DOHH2 (cell line): ENCODE data around the gene PYGO1.
A peak's percentile ranks its signal among the peaks of the same experiment; 100 is the strongest.
"Not testable (repeated sequence)": the region's sequence is repeated elsewhere in the genome, so short reads cannot be mapped to it uniquely, and the experiment has no call there.

Experiments
- H3F3A ChIP-seq: fragments of 200-600 bp; sonication (generic), shearing (Covaris generic); 2 replicates; pipeline ENCODE4 v1.6.0; 2016; ENCODE audit warnings: antibody characterized with exemption, mild to moderate bottlenecking; ENCODE audit not compliant: control insufficient read depth, insufficient read depth
- H3K27ac ChIP-seq: fragments of 200-600 bp; sonication (generic); 2 replicates; pipeline ENCODE4 v1.5.1; 2014; ENCODE audit warnings: low read depth, mild to moderate bottlenecking, low read length, moderate library complexity
- H3K27me3 ChIP-seq: fragments of 200-600 bp; sonication (generic); 2 replicates; pipeline ENCODE4 v1.6.1; 2014; ENCODE audit warnings: mild to moderate bottlenecking, low read length, mixed read lengths; ENCODE audit not compliant: control insufficient read depth
- H3K36me3 ChIP-seq: fragments of 200-600 bp; sonication (generic); 2 replicates; pipeline ENCODE4 v1.6.1; 2014; ENCODE audit warnings: mild to moderate bottlenecking, low read length, moderate library complexity, mixed read lengths; ENCODE audit not compliant: control insufficient read depth
- H3K4me1 ChIP-seq: fragments of 200-600 bp; sonication (generic); 2 replicates; pipeline ENCODE4 v1.6.1; 2014; ENCODE audit warnings: mild to moderate bottlenecking, low read length, mixed read lengths; ENCODE audit not compliant: control insufficient read depth
- H3K4me2 ChIP-seq: fragments of 200-600 bp; sonication (generic); 2 replicates; pipeline ENCODE4 v1.6.0; 2014; ENCODE audit warnings: mild to moderate bottlenecking, low read length, moderate library complexity
- H3K4me3 ChIP-seq: fragments of 200-600 bp; sonication (generic); 2 replicates; pipeline ENCODE4 v1.5.1; 2014; ENCODE audit warnings: mild to moderate bottlenecking, low read length, mixed read lengths
- H3K79me2 ChIP-seq: fragments of 200-600 bp; sonication (generic); 2 replicates; pipeline ENCODE4 v1.6.1; 2014; ENCODE audit warnings: mild to moderate bottlenecking, low read length, mixed read lengths; ENCODE audit not compliant: control insufficient read depth
- H3K9me2 ChIP-seq: fragments of 200-600 bp; sonication (generic); replicated peaks from 2 replicates; pipeline ENCODE4 v1.6.1; 2014; ENCODE audit warnings: mild to moderate bottlenecking, low read length, mixed read lengths; ENCODE audit not compliant: control insufficient read depth
- H3K9me3 ChIP-seq: fragments of 200-600 bp; sonication (generic); 2 replicates; pipeline ENCODE4 v1.6.1; 2014; ENCODE audit warnings: antibody characterized with exemption, low read length, mixed read lengths; ENCODE audit not compliant: control insufficient read depth, insufficient read depth
- H4K20me1 ChIP-seq: fragments of 200-600 bp; sonication (generic); 2 replicates; pipeline ENCODE4 v1.6.0; 2014; ENCODE audit warnings: low read depth, mild to moderate bottlenecking, antibody characterized with exemption, low read length, moderate library complexity; ENCODE audit not compliant: control insufficient read depth, insufficient read depth
- EZH2phosphoT487 ChIP-seq: fragments of 200-600 bp; sonication (generic); IDR thresholded peaks from 2 replicates; pipeline ENCODE4 v1.6.1; 2017; ENCODE audit warnings: borderline replicate concordance, mild to moderate bottlenecking, antibody characterized with exemption, low read length, moderate library complexity, mixed read lengths
- TF ChIP-seq, protein P1 (sequence below): fragments of 200-600 bp; sonication (generic); IDR thresholded peaks from one replicate; pipeline ENCODE4 v1.5.1; 2014; ENCODE audit warnings: antibody characterized with exemption, mild to moderate bottlenecking, low read depth, low read length; ENCODE audit not compliant: poor library complexity, severe bottlenecking

PYGO1 gene

DNA sequence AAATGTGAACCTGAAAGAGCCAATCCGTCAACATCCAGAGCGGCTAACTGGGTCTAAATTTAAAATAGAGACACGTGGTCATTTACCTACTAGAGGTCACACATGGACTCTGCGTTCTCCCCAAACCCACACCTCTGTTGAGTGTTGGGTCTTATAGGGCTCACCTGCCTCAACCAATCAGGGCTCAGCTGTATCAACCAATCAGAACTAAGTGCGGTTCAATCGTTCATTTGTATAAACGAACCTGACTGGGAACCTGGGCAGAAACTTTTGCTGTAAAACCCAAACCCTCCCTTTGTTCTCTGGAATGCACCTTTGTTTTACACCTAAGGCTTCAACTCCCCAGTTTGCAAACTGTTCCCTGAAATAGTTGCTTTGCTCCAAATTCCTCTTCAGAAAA, 89.0 kb downstream of the PYGO1 start:
- TF ChIP-seq, protein P1, sequence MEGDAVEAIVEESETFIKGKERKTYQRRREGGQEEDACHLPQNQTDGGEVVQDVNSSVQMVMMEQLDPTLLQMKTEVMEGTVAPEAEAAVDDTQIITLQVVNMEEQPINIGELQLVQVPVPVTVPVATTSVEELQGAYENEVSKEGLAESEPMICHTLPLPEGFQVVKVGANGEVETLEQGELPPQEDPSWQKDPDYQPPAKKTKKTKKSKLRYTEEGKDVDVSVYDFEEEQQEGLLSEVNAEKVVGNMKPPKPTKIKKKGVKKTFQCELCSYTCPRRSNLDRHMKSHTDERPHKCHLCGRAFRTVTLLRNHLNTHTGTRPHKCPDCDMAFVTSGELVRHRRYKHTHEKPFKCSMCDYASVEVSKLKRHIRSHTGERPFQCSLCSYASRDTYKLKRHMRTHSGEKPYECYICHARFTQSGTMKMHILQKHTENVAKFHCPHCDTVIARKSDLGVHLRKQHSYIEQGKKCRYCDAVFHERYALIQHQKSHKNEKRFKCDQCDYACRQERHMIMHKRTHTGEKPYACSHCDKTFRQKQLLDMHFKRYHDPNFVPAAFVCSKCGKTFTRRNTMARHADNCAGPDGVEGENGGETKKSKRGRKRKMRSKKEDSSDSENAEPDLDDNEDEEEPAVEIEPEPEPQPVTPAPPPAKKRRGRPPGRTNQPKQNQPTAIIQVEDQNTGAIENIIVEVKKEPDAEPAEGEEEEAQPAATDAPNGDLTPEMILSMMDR, result no peak
- no peak for TF ChIP-seq EZH2phosphoT487
- Histone ChIP-seq H3K9me2 (no peaks in the 10 kb centered on the region), H3K27me3 (peaks cover 6% of the 10 kb centered on the region), H4K20me1 (no peaks in the 10 kb centered on the region), H3K27ac (no peak overlapping the region), H3K4me1 (no peaks in the 10 kb centered on the region), H3F3A (no peaks in the 10 kb centered on the region), H3K9me3 (no peaks in the 10 kb centered on the region), H3K79me2 (no peaks in the 10 kb centered on the region), H3K4me2 (no peak overlapping the region), H3K4me3 (no peak overlapping the region), H3K36me3 (no peaks in the 10 kb centered on the region)

DNA sequence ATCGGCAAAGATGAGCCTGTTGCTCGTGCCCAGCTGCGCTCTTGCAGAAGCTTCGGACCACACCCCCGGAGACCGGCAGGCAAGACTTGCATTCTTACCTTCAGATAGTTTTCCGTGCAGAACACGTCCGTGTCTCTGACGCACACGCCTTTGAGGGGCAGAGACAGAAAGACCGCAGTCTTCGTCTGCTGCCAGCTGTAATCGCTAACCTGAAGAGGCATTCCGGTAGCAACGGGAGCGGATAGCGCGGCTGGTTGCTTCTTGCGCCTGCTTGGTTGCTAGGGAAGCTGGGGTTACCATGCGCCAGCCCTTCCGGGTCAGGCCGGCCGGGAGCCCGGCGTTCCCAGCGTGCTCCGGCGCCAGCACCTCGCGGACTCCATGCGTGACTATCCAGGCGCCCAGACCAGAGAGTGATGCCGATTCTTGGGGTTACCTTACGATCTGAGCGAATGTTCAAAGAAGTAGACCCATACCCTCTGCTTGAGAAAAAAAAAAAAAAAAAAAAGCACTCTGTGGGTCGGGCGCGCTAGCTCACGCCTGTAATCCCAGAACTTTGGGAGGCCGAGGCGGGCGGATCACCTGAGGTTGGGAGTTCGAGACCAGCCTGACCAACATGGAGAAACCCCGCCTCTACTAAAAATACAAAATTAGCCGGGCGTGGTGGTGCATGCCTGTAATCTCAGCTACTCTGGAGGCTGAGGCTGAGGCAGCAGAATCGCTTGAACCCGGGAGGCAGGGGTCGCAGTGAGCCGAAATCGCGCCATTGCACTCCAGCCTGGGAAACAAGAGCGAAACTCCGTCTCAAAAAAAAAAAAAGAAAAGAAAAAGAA, 89.8 kb downstream of the PYGO1 start:
- not testable (repeated sequence) for H4K20me1 ChIP-seq, H3K79me2 ChIP-seq, H3K27ac ChIP-seq, H3K9me3 ChIP-seq, H3K4me1 ChIP-seq, H3F3A ChIP-seq, H3K9me2 ChIP-seq, H3K36me3 ChIP-seq, H3K27me3 ChIP-seq
- Histone ChIP-seq H3K4me3 (peak overlapping the region; percentile 44), H3K4me2 (peak overlapping the region; percentile 47)

DNA sequence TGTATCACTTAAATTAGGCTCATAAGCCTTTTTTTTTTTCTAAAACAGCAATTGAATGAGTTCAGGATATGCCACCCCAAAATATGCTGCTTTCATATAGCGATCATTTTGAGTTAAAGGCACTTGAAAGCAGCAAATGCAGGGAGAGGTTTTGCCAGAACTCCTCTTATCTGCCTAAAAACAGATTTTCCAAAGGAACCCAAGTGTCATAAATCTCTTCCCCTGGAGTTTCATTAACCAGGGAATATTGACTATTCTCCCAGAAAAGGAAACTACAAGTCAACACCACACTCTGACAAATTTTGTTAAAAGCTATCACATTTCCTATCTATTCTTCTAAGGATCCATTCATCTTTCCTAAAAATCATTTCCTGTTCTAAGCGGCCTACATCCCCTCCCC, 91.4 kb downstream of the PYGO1 start:
- Histone ChIP-seq H3K36me3 (no peaks in the 10 kb centered on the region), H4K20me1 (no peaks in the 10 kb centered on the region), H3K27ac (no peak overlapping the region), H3K27me3 (peaks cover 6% of the 10 kb centered on the region), H3K9me2 (no peaks in the 10 kb centered on the region), H3K9me3 (no peaks in the 10 kb centered on the region), H3K4me1 (no peaks in the 10 kb centered on the region), H3F3A (no peaks in the 10 kb centered on the region), H3K79me2 (no peaks in the 10 kb centered on the region), H3K4me3 (no peak overlapping the region), H3K4me2 (no peak overlapping the region)
- TF ChIP-seq, protein P1, result no peak
- TF ChIP-seq EZH2phosphoT487, result no peak

DNA sequence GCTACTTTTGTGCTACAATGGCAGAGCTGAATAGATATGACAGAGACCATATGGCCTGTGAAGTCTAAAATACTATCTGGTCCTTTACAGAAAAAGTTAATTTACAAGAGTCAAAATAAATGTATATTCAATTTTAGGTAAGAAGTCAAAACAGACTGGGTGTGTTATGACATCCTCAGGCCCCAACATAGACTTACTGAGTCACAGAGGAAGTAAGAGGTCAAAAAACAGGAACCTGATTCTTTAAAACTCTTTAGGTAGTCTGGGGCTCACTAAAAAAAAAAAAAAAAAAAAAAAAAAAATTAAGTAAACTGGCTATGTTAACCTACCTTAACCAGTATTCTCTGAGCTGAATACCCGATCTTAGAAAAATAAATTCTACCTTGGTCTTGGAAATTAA, 93.2 kb downstream of the PYGO1 start:
- Histone ChIP-seq H3K9me3 (no peaks in the 10 kb centered on the region), H3K79me2 (no peaks in the 10 kb centered on the region), H3F3A (no peaks in the 10 kb centered on the region), H4K20me1 (no peaks in the 10 kb centered on the region), H3K27ac (no peak overlapping the region), H3K4me3 (no peak overlapping the region), H3K4me1 (no peaks in the 10 kb centered on the region), H3K4me2 (no peak overlapping the region), H3K36me3 (no peaks in the 10 kb centered on the region), H3K27me3 (peaks cover 6% of the 10 kb centered on the region), H3K9me2 (no peaks in the 10 kb centered on the region)
- TF ChIP-seq, protein P1, result no peak
- no peak for TF ChIP-seq EZH2phosphoT487

DNA sequence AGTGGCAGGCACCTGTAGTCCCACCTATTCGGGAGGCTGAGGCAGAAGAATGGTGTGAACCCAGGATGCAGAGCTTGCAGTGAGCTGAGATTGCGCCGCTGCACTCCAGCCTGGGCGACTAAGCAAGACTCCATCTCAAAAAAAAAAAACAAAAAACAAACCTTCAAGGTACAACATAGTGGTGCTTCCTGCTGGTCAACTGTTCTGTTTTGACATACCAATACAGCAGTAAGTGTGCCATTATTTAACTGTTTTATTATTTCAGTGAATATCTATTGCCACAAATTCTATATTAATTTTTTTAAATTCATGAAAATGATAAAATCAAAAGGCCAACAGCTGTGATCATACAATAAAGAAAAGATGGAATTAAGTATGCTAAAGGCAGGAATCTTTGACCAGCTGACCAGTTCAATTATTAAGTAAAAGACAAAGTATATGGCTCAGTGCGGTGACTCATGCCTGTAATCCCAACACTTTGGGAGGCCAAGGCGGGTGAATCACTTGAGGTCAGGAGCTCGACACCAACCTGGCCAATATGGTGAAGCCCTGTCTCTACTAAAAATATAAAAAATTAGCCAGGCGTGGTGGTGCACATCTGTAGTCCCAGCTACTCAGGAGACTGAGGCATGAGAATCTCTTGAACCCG, 99.1 kb downstream of the PYGO1 start:
- H3F3A ChIP-seq, H3K4me3 ChIP-seq, H3K9me3 ChIP-seq, H3K27ac ChIP-seq, H3K4me2 ChIP-seq, H3K79me2 ChIP-seq, H3K4me1 ChIP-seq, H3K27me3 ChIP-seq, H4K20me1 ChIP-seq, H3K36me3 ChIP-seq, H3K9me2 ChIP-seq: not testable (repeated sequence)
